Measurements from ENCODE around the gene TBC1D5. TPM values are rescaled to one million over a fixed set of nuclear protein-coding genes. Genes with fewer than 3 reads are reported as not detected.

TBC1D5 gene
- total and polyA plus RNA-seq, 2 of the 4 experiments (the other 2 are of a cell fraction) = 16.4 to 57.0 TPM

DNA sequence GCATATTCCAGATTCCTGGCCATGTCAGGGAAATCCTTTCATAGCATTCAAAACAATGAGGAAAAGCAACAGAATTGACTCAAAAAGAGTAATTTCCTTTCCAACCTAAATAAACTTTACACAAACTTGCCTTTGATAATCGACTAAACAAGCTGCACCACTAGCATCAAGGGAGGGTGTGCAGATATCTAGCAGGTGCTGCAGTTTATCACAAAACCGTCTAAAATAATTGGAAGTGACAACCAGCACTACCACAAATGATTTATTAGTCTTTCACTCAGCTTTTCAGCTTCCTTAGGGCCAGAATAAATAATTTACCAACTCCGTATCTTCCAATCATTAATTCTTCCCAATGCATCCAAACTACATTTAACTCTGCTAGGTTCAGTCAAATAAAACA lies 71.7 kb downstream of the TBC1D5 start:
- intact Hi-C loops (cut with micrococcal nuclease) = no loop called here
- TF ChIP-seq POLR2A (IDR thresholded peaks at IDR 0.05; ENCODE audit: low read depth, low read length) = no peak
- TF ChIP-seq MAZ (IDR thresholded peaks at IDR 0.05; ENCODE audit: borderline replicate concordance, low read depth, low read length) = no peak
- no peak for TF ChIP-seq RAD21 (IDR thresholded peaks at IDR 0.05; ENCODE audit: low read length)

More for the DNA sequence above, 71.7 kb downstream of the TBC1D5 start:
- no peaks in the 10 kb centered on the region for H4K20me1 ChIP-seq (ENCODE audit: insufficient read depth, low read length)
- BruUV-seq (replicated peaks) = no TSS peak
- DNase-seq (no peak), ATAC-seq (ENCODE audit: low read depth) (no peak)
- H3K23ac ChIP-seq (ENCODE audit: low read depth, low read length) = no peak overlapping the region
- H3K36me3 ChIP-seq (ENCODE audit: control insufficient read depth, insufficient read depth, low read length) = no peaks in the 10 kb centered on the region
- H3K9me1 ChIP-seq (ENCODE audit: insufficient read depth, low read length) = no peaks in the 10 kb centered on the region
- no peak overlapping the region for H2AFZ ChIP-seq (replicated peaks; ENCODE audit: low read length, poor library complexity)
- no peak overlapping the region for H2AK9ac ChIP-seq (replicated peaks; ENCODE audit: low read depth, low read length, poor library complexity)
- no peak overlapping the region for H2BK5ac ChIP-seq (ENCODE audit: low read depth, low read length, poor library complexity, severe bottlenecking)
- no peak overlapping the region for H3K4ac ChIP-seq (ENCODE audit: low read depth, low read length)
- H4K8ac ChIP-seq (ENCODE audit: low read depth in 2 of 2, low read length in 2 of 2) = no peak overlapping the region
- no peak overlapping the region for H3K56ac ChIP-seq (ENCODE audit: extremely low read depth, insufficient read depth, low read length)
- no peak overlapping the region for H3K27ac ChIP-seq (ENCODE audit: insufficient read depth, low read length)
- H2BK15ac ChIP-seq (ENCODE audit: low read depth, low read length) = no peak overlapping the region
- no peaks in the 10 kb centered on the region for H3K27me3 ChIP-seq (ENCODE audit: control insufficient read depth, insufficient read depth, low read length)
- H3K4me2 ChIP-seq (ENCODE audit: low read depth, low read length) = no peak overlapping the region
- in situ Hi-C loops (cut with MboI; ENCODE audit: low sequenced_read_pairs) (no loop called here), dilution Hi-C loops (cut with HindIII; ENCODE audit: low sequenced_read_pairs, unreplicated experiment) (no loop called here)
- no peaks in the 10 kb centered on the region for H3K9me3 ChIP-seq (ENCODE audit: control insufficient read depth, insufficient read depth, low read length)
- peaks cover 0 to 4% of the 10 kb centered on the region in 2 experiments; a peak in 1 of 4 replicates for H3K79me1 ChIP-seq (ENCODE audit: low read depth in 1 of 2, low read length in 2 of 2)
- no peak overlapping the region for H3K9ac ChIP-seq (ENCODE audit: low read depth, low read length)
- no peak overlapping the region for H2AK5ac ChIP-seq (ENCODE audit: low read depth, low read length)
- ChIA-PET CTCF (no interaction called here), POLR2A (ENCODE audit: unreplicated experiment) (interaction anchor here (0.6 kb wide), 1 partner anchor 72 kb away, joined by 7 read pairs; no protein-coding TSS in a partner anchor)
- H2BK120ac ChIP-seq (ENCODE audit: low read depth, low read length) = no peak overlapping the region
- no peaks in the 10 kb centered on the region; the same call in 1 of the 2 replicates for H3K4me1 ChIP-seq (ENCODE audit: control insufficient read depth, insufficient read depth, low read length)
- no peak overlapping the region for H4K5ac ChIP-seq (ENCODE audit: low read depth, low read length)
- no peak overlapping the region for H3K18ac ChIP-seq (ENCODE audit: low read depth, low read length)
- no peak overlapping the region for H4K91ac ChIP-seq (ENCODE audit: insufficient read depth, low read depth, low read length)
- no peak overlapping the region for H2BK20ac ChIP-seq (ENCODE audit: low read depth, low read length)
- 86 to 100% methylated on average over 1 of the region's 3 CpGs for WGBS, 2 experiments (ENCODE audit: extremely low coverage in 2 of 2, insufficient read length in 1 of 2)
- H3K4me3 ChIP-seq (ENCODE audit: insufficient read depth, low read depth, low read length) = no peak overlapping the region
- H3K14ac ChIP-seq (replicated peaks; ENCODE audit: low read depth, low read length) = no peak overlapping the region

Data from IMR-90 (cell line).